Muscle layer of duodenum (tissue), 2 donors: Measurements from ENCODE around the gene ASXL3.

Source experiments
- H3K27ac ChIP-seq: one replicate; pipeline ENCODE4 v1.7.0; 2013; ENCODE audit warnings: mild to moderate bottlenecking, low read length
- H3K27me3 ChIP-seq: one replicate; pipeline ENCODE4 v1.7.0; 2013; ENCODE audit warnings: low read depth, mild to moderate bottlenecking, control low read depth, low read length
- H3K36me3 ChIP-seq, 2 donors: one replicate each; pipeline ENCODE4 v1.7.0; 2013; ENCODE audit warnings: low read length in 2 of 2, control low read depth in 1 of 2, mild to moderate bottlenecking in 1 of 2; ENCODE audit not compliant: insufficient read depth in 2 of 2, control insufficient read depth in 1 of 2
- H3K4me1 ChIP-seq, 2 donors: one replicate each; pipeline ENCODE4 v1.7.0; 2013; ENCODE audit warnings: low read length in 2 of 2, mild to moderate bottlenecking in 2 of 2, control low read depth in 1 of 2, moderate library complexity in 1 of 2; ENCODE audit not compliant: insufficient read depth in 2 of 2, control insufficient read depth in 1 of 2
- H3K4me3 ChIP-seq, 2 donors: one replicate each; pipeline ENCODE4 v1.7.0; 2013; ENCODE audit warnings: low read length in 2 of 2, low read depth in 1 of 2, mild to moderate bottlenecking in 1 of 2
- H3K9me3 ChIP-seq, 2 donors: one replicate each; pipeline ENCODE4 v1.7.0; 2013; ENCODE audit warnings: low read length in 2 of 2, control low read depth in 1 of 2, mild to moderate bottlenecking in 1 of 2; ENCODE audit not compliant: control insufficient read depth in 1 of 2
- donor health status: healthy.

Gene ASXL3

DNA sequence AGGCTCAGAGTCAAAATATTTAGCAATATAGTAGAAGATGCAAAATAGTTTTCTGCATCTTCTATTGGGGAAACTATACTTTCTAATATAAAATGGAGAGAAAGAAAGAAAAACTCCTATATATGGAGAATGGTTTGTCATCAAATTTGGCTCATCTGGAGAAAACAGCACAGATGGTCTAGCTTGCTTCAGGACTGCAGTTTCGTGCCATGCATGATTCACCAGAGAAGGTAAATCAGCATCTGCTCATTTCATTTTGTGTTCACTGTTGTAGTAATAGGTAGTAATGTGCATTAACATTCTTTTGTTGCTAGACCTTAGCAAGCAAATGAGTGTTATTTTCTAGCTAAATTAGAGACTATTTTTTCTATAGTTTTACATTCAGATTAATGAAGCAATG, 179.0 kb downstream of the ASXL3 start:
- no peak overlapping the region for H3K27ac ChIP-seq
- no peaks in the 10 kb centered on the region for H3K27me3 ChIP-seq
- no peaks in the 10 kb centered on the region for H3K9me3 ChIP-seq
- H3K36me3 ChIP-seq = no peaks in the 10 kb centered on the region
- no peaks in the 10 kb centered on the region for H3K4me1 ChIP-seq
- no peak overlapping the region for H3K4me3 ChIP-seq

GRCh38 chr18:33761363-33761762, 183.3 kb downstream of the ASXL3 start:
- Histone ChIP-seq H3K4me1 (no peaks in the 10 kb centered on the region), H3K27me3 (no peaks in the 10 kb centered on the region), H3K9me3 (no peaks in the 10 kb centered on the region)

DNA sequence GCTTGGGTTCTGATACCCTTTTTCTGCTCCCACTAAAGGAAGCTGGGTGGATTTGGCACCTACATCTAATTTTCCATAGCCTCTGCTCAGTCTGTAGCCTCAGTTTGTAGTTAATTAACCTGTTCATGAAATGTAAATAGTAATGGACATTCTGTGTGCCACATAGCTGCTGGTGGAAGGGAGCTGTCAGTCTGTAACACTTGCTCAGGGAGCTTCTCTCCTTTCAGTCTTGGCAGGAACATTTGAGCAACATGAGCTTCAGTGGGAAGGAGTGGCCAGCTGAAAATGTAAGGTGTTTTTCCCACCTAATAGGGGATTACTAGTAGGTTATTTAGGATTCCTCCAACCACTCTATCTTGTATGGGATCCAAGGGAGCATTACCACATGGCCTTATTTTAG, 203.4 kb downstream of the ASXL3 start:
- Histone ChIP-seq H3K4me1 (no peaks in the 10 kb centered on the region), H3K27me3 (no peaks in the 10 kb centered on the region), H3K27ac (no peak overlapping the region), H3K4me3 (no peak overlapping the region), H3K36me3 (no peaks in the 10 kb centered on the region), H3K9me3 (no peaks in the 10 kb centered on the region)

More at GRCh38 chr18:33761363-33761762, 183.3 kb downstream of the ASXL3 start:
- H3K36me3 ChIP-seq = no peaks in the 10 kb centered on the region
- no peak overlapping the region for H3K4me3 ChIP-seq
- no peak overlapping the region for H3K27ac ChIP-seq
